HPDE6-E6E7 (cell line): ENCODE results near the gene RNH1.

Source experiments
- DNase-seq: peaks from one replicate; pipeline ENCODE4 v3.0.0; 2011; ENCODE audit warnings: missing footprints; ENCODE audit errors: extremely low spot score

The RNH1 gene

DNA sequence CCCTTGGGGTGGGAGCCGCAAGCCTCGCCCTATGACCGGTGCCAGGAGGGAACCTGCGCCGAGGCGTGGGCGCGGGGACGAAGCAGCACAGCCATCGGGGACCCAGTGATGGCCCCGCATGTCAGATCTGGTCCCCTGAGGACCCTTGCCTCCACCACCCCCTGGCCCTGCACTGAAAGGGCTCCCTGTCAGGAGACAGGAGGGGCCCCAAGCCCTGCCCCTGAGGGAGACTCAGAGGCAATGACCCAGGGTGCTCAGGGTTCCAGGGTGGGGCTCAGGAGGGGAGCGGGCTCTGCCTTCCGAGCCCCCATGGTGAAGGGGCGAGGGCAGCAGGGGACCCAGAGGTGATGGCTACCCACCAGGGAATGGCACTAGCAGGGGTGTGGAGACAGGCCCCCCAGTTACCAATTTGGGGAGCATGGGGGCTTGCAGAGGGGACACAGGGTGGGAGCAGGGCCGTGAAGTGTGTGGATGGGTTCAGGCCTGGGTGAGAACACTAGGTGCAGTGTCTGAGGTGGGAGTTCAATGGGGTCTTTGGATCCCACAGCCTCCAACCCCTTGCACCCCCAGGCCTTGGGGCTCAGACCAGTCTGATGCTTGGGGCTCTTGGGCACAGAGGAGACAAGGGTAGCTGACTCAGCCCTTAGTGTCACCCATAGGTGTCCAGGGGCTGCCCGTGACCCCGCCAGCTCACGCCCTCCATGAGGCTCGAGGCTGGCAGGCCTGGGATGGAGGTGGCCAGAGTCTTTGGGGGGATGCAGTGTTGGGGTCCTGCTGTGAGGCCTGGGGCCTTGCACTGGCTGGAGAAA, 30.8 kb upstream of the RNH1 start:
- DNase-seq: no peak

DNA sequence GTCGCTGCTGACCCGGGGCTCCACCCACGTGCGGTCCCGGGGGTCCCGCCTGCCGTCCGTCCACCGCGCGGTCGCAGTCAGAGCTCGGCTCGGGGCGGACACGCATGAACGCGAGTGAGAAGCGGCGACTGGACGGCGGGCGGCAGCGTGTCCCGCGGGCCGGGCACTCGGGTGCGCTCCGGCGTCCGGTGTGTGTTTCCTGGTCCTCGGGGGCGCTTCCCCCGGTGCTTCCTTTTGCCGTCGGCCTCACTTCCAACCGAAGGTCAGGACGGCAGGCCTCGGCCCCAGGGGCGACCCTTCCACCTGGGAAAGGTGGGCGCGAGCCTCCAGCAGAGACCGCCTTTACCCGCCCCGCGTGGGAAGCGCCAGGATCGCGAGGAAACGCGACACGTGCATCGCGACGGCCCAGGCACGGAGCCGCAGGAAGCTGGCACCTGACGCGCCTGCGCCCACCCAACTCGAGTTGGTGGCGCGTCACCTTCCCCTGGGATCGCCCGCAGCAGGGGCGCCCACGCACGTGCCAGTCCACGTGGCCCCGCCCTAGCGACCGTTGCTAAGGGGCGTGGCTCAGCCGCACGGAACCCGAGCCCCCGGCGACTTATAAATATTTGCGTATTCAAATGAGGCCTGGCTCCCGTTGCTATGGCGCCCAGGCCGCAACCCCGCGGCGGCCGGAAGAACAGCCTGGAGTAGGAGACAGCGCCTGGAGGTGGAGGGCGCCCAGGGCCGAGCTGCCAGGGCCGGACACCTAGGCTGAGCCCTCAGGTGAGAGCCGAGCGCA, 30.0 kb upstream of the RNH1 start, which contains the start of gene LRRC56:
LRRC56 (plus strand) TSS at position 687 of the 781 bp plus-strand sequence. CDS start 3,158 bp downstream, outside the sequence.
- DNase-seq: peak; percentile 83

DNA sequence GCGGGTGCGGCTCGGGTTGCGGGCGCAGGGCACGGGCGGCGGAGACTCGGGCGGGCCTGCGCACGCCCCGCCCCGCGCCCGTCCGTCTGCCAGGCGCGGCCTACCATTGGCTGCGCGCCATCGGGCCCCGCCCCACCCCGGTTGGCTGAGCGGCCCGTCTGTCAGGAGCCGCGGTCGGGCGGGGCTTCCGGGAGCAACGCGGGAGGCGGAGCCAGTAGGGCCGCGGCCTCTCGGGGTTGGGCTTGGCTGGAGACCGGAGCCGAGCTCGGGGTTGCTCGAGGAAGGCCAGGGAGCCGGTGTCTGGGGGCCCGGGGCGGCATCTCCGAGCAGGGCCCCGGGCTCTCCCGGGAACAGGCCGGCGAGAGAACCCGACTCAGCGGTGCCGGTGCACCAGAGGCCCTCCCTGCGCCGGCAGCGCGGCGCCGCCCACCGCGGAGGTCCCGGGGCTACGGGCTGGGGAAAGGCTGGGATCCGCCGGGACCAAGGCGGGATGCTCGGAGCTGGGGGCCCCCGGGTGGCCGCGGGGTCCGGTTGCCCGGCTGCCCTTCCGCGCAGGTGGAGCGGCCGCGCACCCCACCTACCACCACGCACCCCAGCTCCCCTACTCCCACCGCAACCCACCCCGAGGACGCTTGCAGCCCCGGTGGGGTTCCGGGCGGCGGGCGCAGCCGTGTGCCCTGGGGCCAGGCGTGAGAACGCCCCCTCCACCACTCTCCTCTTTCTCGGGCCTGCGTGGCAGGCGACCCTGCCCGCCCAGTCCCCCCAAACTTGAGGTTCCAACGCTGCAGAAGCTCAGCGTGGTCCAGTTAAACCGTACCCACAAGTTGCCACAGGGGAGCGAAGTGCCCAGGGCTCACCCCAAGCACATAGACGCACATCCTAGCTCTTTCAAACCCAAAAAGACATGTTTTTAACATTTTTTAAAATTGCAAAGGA, 28.7 kb upstream of the RNH1 start, which contains the start of gene HRAS:
HRAS (minus strand) TSS at position 58 of the 936 bp plus-strand sequence.
- DNase-seq: peak; percentile 97

DNA sequence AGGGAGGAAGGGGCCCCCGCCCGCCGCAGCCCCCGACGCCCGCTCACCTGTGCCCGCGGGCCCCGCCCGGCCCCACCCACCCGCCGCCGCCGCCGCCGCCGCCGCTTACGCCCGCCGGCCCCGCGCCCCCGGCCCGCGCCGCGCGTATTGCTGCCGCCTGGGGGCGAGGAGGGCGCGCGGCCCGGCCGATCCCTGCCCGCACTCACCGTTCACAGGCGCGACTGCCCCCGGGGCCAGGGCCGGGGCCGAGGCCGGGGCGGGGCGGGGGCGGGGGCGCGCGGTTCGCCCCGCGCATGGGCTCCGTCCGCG, 28.1 kb upstream of the RNH1 start:
- peak; percentile 22 for DNase-seq

DNA sequence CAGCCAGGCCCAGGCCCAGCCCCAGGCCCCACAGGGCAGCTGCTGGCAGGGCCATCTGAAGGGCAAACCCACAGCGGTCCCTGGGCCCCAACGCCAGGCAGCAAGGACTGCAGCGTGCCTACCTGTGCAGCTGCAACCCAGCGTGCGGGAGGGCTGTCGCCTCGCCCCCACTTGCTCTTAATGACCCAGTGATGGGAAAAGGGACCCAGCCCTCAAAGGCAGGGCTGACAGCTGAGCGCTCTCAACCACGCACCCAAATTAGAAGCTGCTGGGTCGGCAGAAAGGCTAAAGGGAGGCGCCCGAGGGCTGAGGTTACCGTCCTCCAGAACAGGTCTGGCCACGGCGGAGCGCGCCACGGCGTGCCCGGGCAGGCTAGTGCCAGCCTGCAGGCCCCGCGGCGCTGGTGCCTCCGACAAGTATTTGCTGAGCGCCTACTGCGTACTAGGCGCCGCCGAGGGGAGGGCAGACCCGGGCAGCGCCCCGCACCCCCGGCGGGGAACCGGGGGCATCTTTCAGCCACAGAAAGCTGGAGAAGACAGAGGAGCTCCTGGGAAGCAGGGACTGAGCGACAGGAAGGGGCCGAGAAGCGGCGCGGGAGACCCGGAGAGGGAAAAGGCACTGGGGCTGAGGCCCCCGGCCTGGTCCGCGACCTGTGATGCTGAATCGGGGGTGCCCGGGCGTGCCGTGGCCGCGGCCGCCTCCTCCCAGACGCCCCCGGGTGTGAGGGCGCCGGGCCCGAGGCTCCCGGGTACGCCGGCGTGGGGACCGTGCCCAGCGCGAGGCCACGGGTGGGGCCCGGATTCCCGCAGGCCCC, 27.6 kb upstream of the RNH1 start:
- peak; percentile 76 for DNase-seq

DNA sequence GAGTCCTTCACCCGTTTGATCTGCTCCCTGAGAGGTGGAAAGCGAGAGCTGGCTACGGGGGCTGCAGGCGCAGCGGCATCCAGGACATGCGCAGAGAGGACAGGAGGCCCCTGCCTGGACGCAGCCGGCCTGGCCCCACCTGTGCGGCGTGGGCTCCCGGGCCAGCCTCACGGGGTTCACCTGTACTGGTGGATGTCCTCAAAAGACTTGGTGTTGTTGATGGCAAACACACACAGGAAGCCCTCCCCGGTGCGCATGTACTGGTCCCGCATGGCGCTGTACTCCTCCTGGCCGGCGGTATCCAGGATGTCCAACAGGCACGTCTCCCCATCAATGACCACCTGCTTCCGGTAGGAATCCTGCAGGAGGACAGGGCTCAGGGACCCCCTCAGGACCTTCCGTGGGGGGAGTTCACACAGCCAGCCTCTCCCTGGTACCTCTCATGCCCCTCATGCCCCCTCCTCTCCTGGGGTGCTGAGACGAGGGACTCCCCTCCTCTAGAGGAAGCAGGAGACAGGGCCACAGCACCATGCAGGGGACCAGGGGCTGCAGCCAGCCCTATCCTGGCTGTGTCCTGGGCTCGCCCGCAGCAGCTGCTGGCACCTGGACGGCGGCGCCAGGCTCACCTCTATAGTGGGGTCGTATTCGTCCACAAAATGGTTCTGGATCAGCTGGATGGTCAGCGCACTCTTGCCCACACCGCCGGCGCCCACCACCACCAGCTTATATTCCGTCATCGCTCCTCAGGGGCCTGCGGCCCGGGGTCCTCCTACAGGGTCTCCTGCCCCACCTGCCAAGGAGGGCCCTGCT, 26.7 kb upstream of the RNH1 start:
- no peak for DNase-seq

DNA sequence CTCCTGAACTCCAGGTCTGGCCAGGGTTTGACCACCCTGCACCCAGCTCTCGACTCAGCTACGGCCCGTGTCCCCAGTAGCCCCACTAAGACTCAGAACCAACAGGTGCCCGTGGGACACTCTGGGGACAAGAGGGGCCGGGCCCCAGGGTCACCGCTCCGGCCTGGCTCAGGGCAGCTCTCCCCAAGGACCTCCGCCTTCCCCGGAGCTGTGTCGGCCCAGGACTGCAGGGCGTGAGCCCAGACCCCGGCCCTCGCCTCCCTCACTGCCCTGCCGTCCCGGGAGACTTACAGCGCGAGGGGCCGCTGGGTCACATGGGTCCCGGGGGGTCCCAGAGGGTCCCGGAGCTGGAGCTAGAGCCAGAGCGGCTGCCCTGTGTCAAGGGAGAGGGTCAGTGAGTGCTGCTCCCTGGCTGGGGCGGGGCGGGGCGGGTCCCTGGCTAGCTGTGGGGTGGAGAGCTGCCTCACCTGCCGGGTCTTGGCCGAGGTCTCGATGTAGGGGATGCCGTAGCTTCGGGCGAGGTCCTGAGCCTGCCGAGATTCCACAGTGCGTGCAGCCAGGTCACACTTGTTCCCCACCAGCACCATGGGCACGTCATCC, 26.0 kb upstream of the RNH1 start:
- DNase-seq: no peak

DNA sequence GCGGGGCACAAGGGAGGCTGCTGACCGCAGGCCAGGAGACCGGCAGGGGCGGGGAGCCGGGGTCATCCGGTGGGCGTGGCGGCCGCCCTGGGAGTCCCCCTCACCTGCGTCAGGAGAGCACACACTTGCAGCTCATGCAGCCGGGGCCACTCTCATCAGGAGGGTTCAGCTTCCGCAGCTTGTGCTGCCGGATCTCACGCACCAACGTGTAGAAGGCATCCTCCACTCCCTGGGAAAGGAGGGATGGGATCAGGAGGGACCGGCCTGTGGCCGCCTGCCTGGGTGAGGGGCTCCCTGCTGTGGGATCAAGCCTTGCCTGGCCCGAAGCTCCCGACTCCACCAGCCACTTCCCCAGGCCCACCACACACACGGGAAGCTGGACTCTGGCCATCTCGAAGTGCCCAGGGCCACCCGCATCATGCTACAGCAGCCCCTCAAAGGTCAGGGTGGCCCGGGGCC, 25.5 kb upstream of the RNH1 start:
- no peak for DNase-seq

DNA sequence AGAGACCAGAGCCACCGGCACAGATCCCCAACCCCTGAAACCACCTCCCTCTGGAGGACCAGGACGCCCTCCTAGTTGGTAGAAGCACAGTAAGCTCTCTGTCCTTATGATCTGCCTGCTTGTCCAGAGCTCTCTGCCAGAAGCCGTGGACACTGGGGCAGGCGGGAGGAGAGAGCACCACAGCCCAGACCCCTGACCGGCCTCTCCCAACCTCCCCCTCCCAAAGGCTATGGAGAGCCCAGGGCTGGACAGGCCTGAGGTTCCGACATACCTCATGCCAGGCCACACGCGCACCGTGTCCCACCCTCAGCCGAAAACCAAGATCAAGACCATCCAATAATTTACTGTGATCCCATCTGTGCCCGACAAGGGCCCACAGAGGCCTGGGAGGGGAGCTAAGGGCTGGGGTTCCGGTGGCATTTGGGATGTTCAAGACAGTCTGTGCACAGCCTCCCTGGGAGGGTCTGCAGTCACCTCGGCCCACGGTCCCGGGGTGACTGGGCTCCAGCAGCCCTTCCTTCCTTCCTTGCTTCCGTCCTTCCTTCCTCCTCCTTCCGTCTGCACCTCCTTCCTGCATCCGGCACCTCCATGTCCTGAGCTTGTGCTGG, 25.0 kb upstream of the RNH1 start:
- no peak for DNase-seq

DNA sequence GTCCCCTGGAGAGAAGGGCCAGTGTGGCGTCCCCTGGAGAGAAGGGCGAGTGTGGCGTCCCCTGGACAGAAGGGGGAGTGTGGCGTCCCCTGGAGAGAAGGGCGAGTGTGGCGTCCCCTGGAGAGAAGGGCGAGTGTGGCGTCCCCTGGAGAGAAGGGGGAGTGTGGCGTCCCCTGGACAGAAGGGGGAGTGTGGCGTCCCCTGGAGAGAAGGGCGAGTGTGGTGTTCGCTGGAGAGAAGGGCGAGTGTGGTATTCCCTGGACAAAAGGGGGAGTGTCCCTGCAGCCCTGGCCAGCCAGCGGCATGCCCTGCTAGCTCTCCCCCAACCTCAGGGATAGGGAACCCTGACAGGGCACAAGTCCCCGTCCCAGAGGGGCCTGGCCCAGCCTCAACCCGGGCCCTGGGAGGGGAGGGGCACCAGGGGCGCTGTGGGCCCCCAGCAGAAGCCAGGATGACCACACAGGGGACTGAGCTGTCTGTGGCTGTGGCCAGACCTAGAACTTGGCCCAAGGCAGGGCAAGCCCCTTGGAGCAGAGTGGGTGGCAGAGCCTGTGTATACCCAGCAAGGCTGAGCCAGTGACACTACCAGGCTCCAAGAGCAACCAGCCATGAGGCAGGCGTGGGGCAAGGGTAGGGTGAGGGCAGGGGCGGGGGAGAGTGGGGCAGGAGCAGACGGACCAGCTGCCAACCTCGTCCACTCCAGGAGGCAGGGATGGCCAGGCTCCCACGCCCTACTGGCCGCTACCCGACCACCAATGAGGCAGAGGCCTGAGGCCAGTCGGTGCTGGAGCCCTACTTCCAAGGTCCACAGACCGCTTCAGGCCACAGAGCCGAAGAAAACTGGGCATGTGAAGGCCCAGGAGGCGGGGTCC, 24.2 kb upstream of the RNH1 start:
- DNase-seq: no peak

DNA sequence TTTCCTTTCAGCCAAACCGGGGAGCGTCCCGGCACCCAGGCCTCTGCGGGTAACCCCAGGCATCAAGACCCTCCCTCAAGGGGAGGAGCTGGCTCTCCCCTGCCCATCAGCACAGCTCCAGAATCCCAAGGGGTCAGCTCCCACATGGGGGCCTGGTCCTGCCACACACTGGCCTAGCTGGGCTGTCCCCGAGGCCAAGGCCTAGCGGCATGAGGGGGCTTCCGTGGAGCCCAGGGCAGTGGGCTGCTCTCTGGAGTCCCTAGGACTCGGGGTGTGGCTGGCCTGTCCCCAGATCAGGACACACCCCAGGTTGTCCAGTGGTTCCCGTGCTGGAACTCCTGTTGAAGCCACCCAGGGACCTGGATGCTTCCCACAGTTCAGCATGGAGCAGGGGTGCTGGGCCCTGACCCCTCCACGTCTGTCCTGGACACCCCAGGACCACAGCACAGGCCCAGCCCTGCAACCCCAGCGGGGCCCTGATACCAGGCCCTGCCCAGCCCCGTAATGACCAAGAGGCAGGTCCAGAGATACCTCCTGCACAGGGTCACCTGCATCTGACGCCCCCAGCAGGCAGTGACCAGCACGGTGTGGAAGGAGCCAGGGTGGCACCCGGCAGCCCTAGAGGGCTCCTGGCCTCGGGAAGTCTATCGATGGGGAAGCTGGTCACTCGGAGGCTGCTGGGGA, 22.8 kb upstream of the RNH1 start:
- DNase-seq: no peak

DNA sequence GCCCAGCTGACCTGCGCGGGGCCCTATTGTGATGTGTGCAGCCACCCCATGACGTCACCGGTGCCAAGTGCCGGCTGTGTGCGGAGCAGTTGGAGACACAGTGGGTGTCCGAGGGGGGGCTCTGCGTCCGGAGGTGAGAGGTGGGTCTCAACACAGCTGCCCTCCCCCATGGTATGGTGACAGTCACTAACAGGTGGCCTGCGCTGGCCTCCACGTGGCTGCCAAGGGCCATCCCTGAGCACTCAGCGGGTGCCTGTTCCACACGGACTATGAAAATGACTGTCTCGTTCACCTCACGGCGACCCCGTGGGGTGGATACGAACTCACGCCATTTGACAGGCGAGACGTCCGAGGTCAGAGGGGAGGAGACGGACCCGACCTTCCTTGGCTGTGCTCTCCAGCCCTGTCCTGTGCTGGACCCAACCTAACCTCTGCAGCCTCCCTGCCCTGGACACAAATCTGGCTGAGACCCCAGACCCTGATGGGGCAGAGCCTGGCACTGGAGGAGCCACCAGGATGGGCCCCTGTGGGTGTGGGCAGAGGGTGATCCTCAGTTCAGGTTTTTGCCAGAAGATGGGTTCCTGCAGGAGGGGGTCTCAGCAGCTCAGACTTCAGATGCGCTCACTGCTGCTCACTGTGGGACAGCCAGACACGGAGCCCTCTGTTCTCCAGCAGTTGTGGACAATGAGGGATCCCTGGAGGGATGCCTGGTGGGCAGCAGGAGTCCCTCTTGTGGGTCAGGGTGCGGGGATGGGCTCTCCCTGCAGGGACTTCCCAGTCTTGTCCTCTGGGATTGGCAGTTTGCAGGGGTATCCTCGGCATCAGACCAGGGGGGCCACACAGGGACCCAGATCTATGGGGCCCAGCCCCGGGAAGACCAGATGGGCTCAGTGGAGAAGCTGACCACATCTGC, 22.0 kb upstream of the RNH1 start:
- no peak for DNase-seq

DNA sequence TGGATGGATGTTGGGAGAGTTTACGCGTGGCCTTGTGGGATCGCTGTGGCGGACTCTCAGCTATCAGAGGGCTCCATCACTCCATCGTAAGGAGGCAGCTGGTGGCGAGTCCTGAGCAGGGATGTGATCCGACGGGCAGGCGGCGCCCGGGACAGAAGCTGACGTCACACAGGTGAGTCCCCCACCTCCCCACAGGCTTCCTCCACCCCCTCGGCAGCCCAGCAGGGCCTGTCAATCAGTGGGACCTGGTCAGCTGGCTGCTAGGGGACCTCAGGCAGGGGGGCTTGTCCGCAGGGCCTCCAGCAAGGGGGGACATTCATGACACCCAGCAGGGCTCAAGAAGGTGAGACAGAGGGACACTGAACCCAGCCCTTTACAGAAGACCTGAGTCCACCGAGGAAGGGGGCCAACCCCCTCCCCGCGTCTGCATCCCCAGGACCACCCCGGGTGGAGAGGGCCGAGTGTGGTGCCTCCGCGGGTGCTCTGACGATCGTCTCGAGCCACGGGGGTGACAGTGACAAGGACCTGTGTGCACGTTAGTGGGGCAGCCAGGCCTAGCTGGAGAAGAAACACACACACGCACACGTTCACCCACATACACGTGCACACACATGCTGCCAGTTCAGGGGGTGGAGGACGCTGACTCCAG, 21.2 kb upstream of the RNH1 start:
- no peak for DNase-seq

DNA sequence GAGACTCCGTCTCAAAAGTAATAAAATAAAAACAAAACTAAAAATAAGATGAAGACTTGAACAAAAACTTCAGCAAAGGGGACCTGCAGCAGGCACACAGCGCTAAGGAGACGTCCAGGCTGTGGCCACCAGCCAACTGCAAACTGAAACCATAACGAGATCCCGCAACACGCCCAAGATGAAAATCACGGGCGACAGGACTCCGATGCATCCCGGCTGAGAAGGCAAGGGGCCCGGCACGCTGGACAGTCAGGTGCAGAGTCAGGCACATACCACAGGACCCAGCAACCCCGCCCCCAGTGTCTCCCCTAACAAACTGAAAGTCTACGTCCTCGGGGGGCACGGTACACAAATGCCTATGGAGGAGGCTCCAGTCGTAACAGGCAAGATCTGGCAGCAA, 19.1 kb upstream of the RNH1 start:
- DNase-seq: no peak

DNA sequence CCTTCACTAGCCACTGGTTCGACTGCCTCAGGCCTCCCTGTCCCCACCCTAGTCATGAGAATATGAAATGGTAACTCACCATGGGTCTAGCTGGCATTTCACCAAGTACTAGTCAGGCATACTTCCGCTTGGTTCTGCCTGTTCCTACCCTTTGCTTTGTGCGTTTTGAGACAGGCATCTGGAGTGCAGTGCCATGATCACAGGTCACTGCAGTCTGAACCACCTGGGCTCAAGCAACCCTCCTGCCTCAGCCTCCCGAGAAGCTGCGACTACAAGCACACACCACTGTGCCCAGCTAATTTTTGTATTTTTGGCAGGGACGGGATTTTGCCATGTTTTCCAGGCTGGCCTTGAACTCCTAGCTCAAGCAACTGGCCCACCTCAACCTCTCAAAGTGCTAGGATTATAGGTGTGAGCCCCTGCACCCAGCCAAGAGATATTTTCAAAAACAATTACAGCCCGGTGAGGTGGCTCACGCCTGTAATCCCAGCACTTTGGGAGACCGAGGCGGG, 14.2 kb upstream of the RNH1 start:
- DNase-seq: no peak
